Hypothalamus (tissue), 51 donors: ENCODE results near the gene LIX1.
"Not testable (repeated sequence)": the region's sequence is repeated elsewhere in the genome, so short reads cannot be mapped to it uniquely, and the experiment has no call there.

ENCODE experiments used
- DNase-seq, 51 donors: peaks; one replicate each; lab custom pipeline; 2025; lab: John Stamatoyannopoulos, UW

LIX1 gene

GRCh38 chr5:97105501-97106215 lies 36.8 kb downstream of the LIX1 start:
- no peak for DNase-seq

- DNase-seq, result peak in 5 of 51 donors; percentile 3 to 55 (median 6)
These were observed 40.4 kb downstream of the LIX1 start for GRCh38 chr5:97102010-97102470.

DNA sequence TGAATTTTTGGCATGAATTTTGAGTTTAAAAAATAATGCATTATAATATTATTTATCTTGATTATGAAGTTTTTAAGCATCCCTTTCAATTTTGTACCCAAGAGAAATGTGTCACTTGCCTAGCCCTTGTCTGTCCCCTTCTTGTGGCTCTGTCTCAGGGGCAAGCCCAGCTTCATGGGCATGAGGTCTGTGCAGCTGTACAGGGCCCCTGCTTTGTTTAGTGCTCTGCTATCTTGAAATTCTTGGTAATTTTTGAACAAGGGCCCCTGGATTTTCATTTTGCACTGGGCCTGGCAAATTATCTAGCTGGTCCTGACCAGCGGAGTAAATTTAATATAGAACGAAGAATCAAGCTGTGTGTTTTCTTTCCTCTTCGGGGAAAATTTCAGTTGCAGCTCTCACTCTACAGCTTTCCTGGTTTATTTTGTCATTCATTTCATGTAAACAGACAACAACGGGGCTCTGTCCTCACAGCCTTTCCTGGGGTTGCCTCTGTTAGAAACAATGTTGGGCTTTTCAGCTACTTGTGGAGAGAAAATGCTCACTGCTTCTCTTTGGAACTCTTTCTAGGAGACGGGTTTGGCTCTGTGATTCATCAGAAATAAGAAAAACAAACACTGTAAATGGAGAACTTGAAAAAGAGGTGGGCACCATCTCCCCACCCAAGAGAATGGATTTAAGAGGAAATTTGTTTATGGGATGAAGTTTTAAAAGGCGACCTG lies 41.1 kb downstream of the LIX1 start:
- peak in 25 of 51 donors; percentile 2 to 79 (median 35) for DNase-seq

DNA sequence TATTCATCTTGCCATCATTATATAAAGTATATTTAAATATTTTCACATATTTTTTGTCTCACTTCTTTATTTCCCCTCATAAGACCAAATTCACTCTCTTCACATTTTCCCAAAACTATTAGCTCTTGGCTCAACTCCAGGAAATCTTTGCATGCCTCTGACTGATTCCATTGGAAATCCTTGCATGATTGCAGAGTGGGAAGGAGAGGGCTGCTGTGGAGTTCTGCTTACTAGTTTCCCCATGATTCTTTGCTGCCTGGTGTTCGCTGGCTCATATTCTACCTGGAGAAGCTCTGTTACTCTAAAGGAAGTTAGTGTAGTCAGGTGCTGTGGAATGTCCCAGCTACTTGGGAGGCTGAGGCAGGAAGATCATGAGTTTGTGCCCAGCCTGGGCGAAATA lies 41.9 kb downstream of the LIX1 start:
- DNase-seq, result peak in 1 of 51 donors; percentile 8

- peak in 5 of 51 donors; percentile 3 to 24 (median 6) for DNase-seq
These were observed 43.5 kb downstream of the LIX1 start for GRCh38 chr5:97098922-97099321.

- no peak for DNase-seq
These were observed 44.8 kb downstream of the LIX1 start for GRCh38 chr5:97097326-97098230.

DNA sequence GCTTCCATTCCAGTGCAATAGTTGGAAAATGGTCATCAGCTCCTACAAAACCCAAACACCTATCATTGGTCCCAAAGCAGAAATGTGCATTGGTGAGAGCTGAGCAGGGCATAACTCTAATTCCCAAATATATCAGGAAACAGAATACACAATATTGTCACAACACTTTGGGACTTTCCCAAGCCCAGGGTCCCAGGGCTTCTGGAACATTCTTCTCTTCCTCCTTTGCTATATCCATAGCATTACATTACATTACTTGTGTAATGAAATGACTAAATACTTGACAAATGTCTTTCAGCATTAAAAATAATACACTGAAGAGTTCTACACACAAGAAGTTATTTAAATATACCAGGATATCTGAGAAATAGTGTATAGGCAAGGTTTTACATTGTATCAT lies 45.6 kb downstream of the LIX1 start:
- no peak for DNase-seq

- peak in 1 of 51 donors; percentile 14 for DNase-seq
These were observed 46.2 kb downstream of the LIX1 start for GRCh38 chr5:97096191-97096590.

DNA sequence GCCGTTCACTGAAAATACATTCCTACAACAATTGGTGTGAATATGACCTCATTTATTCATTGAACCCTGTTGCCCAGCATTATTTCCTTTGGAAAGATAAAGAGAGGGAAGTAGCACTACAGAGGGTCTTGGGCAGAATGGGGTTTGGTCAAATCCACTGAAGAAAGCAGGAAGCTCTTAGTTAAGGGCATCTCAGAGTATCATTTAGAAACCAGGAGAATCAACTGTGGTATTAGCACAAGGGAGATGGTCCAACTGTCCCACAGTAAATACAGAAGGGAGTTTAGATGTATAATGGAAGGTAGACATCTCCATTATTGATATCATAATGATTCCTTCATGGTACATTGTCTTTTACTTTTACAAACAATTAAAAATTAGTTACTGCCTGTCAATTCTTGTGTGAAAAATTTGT lies 47.1 kb downstream of the LIX1 start:
- no peak for DNase-seq

- no peak for DNase-seq
These were observed 47.7 kb downstream of the LIX1 start for GRCh38 chr5:97094579-97095317.

GRCh38 chr5:97093193-97093592 lies 49.2 kb downstream of the LIX1 start:
- DNase-seq, result no peak

- no peak for DNase-seq
These were observed 51.5 kb downstream of the LIX1 start for GRCh38 chr5:97090944-97091343.

GRCh38 chr5:97089149-97089801 lies 53.1 kb downstream of the LIX1 start:
- no peak for DNase-seq

GRCh38 chr5:97088774-97089148 lies 53.6 kb downstream of the LIX1 start:
- no peak for DNase-seq

GRCh38 chr5:97087138-97087537 lies 55.3 kb downstream of the LIX1 start:
- DNase-seq, result no peak

DNA sequence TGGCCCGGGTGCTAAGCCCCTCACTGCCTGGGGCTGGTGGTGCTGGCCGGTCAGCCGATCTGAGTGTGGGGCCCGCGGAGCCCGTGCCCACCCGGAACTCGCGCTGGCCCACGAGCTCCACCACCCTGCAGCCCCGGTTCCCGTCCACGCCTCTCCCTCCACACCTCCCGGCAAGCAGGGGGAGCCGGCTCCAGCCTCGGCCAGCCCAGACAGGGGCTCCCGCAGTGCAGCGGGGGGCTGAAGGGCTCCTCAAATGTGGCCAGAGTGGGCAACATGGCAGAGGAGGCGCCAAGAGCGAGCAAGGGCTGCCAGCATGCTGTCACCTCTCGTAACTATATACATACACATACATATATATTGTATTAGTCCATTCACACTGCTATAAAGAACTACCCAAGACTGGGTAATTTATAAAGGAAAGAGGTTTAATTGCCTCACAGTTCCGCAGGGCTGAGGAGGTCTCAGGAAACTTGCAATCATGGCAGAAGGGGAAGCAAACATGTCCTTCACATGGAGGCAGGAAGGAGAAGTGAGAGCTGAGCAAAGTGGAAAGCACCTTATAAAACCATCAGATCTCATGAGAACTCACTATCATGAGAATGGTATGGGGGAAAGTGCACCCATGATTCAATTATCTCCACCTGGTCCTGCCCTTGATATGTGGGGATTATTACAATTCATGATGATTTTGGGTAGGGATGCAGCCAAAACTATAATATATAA lies 56.8 kb downstream of the LIX1 start:
- DNase-seq, result no peak

GRCh38 chr5:97084782-97085458 lies 57.5 kb downstream of the LIX1 start:
- DNase-seq, result not testable (repeated sequence)

DNA sequence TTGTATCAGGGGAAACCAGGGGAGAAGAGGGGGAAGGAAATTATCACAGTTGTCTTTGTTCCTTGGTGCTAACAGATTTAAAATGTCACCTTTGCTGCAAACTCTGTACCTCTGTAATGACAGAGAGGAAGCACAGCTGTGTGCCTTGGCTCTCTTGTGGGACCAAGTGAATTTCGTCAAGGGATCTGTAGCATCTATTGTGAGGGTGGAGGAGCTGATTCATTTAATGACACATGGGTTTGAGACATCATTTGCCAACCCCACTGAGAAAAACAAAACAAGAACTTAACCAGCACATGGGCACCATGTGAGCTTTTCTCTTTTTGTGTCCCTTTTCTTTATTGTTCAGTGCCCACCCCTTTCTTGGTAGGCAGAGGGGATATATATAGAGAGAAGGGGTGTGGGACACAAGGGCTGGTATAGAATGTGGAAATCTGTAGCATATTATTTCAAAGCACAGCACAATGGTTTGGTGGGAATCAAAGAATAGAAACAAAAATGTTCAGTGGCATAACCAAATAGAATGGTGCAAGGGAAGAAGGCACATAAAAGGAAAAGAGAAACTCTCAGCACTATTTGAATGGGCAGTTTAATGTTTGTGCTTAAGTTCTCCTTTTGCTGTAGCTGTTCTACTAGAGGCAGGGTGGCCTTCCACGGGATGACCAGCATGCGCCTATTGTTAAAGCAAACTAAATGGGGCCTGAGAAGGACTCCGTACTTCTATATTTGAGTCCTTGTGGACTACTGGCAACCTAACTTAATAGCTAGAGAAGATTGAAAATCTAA lies 63.3 kb downstream of the LIX1 start:
- DNase-seq, result no peak
